Bronchial epithelial cell (primary cell): Measurements from ENCODE around the gene TM9SF1. TPM values are rescaled to one million over a fixed set of nuclear protein-coding genes. Genes with fewer than 3 reads are reported as not detected.

ENCODE experiments used
- DNase-seq: peaks from one replicate; pipeline ENCODE4 v3.0.0-alpha.2; 2010; ENCODE audit warnings: low read depth
- FAIRE-seq: peaks from 2 replicates; lab custom pipeline; 2011; peaks lifted over from hg19 to GRCh38; lab: Jason Lieb, UNC
- H3K27me3 ChIP-seq: 2 replicates; pipeline ENCODE4 v1.5.1; 2011; ENCODE audit warnings: low read length; ENCODE audit not compliant: control insufficient read depth, insufficient read depth
- H3K36me3 ChIP-seq: 2 replicates; pipeline ENCODE4 v1.5.1; 2011; ENCODE audit warnings: low read length; ENCODE audit not compliant: control insufficient read depth, insufficient read depth
- H3K4me3 ChIP-seq: 2 replicates; pipeline ENCODE4 v1.5.1; 2011; ENCODE audit warnings: mild to moderate bottlenecking, low read depth, low read length, control low read depth
- total RNA-seq: library from RNA; depleted of rRNA; stranded (reverse); fragments of >200 nt; gene quantifications from 2 replicates; pipeline ENCODE4 v1.2.1, GENCODE V29; 2014
- TF ChIP-seq, protein P1 (sequence below): IDR thresholded peaks from 2 replicates; pipeline ENCODE4 v1.5.1; 2011; ENCODE audit warnings: mild to moderate bottlenecking, moderate library complexity, low read length, control low read depth, inconsistent platforms; ENCODE audit not compliant: insufficient read depth, severe bottlenecking

TM9SF1 gene
- total RNA-seq, 1 donor from 2014 or later = 67.9 TPM

DNA sequence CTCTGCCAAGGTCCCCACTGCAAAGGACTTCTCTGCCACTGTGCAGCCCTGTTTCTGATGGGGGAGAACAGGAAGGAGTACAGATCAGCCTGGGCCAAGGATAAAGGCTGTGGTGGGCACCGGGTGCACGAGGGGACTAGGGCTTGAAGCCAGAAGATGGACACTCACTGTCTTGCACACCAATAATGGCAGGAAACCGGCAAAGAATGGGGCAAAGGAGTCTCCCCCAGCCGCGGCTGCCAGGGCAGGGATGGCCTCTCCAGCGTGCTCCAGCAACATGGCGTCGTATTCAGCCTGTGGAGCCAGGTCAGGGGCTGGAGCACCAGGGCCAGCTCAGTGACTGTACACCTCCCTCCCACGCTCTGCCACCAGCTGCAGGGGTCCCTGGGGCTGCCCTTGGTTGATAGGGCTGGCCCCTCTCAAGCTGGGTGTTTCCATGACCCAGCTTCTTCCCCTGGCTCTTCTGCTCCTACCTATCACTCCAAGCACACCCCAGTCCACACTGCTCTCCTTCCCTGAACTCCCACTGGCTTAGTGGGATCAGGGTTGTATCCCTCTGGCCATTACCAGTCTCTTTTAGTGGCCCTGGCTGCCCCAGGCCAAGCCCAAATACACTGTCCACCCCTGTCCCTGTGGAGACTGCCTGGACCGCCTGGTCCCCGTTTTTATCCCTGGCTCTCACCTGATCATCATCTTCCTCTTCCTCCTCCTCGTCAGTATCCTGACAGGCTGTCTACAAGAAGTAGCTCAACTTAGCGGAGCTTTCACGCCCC, 12.9 kb downstream of the TM9SF1 start:
- Histone ChIP-seq H3K4me3 (no peak overlapping the region), H3K27me3 (no peaks in the 10 kb centered on the region), H3K36me3 (peaks cover 44% of the 10 kb centered on the region)
- FAIRE-seq (no peak), DNase-seq (no peak)
- TF ChIP-seq, protein P1, sequence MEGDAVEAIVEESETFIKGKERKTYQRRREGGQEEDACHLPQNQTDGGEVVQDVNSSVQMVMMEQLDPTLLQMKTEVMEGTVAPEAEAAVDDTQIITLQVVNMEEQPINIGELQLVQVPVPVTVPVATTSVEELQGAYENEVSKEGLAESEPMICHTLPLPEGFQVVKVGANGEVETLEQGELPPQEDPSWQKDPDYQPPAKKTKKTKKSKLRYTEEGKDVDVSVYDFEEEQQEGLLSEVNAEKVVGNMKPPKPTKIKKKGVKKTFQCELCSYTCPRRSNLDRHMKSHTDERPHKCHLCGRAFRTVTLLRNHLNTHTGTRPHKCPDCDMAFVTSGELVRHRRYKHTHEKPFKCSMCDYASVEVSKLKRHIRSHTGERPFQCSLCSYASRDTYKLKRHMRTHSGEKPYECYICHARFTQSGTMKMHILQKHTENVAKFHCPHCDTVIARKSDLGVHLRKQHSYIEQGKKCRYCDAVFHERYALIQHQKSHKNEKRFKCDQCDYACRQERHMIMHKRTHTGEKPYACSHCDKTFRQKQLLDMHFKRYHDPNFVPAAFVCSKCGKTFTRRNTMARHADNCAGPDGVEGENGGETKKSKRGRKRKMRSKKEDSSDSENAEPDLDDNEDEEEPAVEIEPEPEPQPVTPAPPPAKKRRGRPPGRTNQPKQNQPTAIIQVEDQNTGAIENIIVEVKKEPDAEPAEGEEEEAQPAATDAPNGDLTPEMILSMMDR = no peak

DNA sequence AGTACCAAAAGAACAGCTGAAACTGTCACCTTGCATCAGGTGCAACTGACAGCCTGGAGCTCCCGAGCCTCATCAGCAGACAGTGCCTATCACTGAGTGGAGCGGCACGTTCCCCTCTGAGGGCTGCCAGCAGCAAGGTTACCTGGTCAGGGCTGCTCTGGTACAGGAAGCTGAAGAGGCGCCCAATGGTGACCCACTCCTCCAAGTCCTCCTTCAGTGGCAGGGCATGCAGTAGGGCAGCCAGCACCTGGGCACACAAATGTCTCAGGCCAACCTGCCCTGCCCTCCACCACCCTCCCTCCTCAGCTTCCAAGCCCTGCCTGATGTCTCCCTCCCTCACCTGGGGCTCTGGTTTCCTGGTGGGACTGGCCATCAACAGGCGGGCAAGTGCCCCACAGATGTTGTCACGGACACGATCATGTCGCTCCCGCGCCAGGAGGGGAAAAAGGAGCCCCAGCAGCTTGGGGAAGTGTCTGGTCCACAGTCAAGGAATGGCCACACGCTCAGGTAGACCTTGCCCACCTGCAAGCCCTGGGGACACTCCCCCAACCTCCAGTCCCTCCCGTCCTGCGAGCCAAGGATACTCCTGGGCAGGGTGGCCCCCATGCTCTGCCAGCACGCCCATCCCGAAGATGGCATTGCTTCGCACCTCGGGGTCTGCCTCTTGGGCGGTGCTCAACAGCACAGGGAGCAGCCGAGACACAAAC, 13.7 kb downstream of the TM9SF1 start:
- H3K4me3 ChIP-seq = no peak overlapping the region
- TF ChIP-seq, protein P1 = no peak
- DNase-seq = no peak
- peaks cover 41% of the 10 kb centered on the region for H3K36me3 ChIP-seq
- no peaks in the 10 kb centered on the region for H3K27me3 ChIP-seq
- FAIRE-seq = no peak

DNA sequence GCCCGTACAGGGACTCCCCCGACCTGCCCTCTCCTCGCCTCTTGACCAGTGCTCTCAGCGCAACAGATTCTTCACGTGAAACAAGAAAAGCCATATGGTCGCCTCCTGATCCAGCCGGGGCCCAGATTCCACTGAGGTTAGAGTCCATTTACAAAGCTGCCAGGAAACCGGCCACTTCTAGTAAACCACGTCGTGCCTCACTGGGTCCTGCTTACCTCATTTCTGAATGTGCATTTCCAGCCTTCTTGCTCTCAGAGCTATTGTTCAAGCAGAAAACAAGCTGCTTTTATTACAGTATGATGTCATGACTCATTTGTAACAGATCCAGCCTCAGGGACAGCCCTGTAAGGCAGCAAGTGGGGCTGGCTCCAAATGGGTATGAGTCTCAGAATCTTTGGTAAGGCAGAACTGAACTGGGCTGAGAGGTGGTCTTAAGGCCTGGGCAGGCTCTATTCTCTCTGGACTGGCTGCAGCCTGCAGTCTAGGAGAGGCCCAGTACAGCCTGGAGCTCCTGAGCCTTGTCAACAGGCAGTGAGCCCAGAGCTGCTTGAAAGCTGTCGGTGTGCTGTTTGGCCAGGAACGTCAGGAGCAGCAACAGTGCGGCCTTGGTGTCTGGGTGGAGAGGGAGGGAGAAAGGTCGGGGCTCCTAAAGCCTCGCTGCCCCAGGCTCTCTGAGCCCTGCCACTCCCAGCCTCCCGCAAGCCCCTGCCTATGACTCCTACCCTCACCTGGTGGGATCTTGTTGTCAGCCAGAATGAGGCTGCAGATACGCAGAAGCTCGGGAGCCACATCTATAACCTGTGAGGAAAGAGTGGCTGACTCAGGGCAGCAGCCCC, 15.1 kb downstream of the TM9SF1 start:
- DNase-seq (peak; percentile 30), FAIRE-seq (no peak)
- TF ChIP-seq, protein P1 = no peak
- peaks cover 34% of the 10 kb centered on the region for H3K36me3 ChIP-seq
- no peaks in the 10 kb centered on the region for H3K27me3 ChIP-seq
- H3K4me3 ChIP-seq = no peak overlapping the region

GRCh38 chr14:24179294-24179960, 15.8 kb downstream of the TM9SF1 start:
- Histone ChIP-seq H3K36me3 (peaks cover 27% of the 10 kb centered on the region), H3K4me3 (no peak overlapping the region), H3K27me3 (no peaks in the 10 kb centered on the region)
- FAIRE-seq (no peak), DNase-seq (no peak)
- TF ChIP-seq, protein P1 = no peak

DNA sequence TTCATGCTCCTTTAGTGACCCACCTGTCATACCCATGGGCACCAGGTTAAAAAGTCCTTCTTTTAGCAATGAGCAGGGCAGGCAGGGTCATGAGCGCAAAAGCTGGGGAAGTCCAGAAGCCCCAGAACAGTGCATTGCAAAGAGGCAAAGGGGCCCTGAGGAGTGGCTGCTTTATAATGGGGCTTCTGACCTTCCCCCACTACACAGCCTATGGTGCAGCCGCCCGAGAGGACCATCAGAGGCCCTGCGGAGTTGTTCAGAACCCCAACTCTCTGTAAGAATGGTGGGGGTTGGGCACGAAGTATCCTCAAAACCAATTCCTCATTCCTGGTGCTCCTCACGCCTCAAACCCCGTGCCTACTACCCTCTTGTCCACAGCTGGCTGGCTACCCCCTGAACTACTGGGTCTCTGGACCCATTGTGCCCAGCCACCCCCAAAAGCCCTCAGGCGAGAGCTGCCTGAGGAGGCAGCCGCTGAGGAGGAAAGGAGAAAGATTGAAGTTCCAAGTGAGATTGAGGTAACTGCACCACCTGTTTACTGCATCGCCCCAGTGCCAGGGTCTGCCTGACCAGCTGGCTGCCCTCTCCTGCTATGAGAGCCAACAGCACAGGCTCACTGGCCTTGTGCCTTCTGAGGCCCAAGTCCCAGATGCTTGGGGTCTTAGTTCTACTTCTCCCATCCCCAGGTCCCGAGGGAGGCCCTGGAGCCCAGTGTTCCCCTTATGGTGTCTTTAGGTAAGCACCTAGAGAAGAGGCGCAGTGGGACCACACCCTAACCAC, 16.7 kb downstream of the TM9SF1 start:
- no peaks in the 10 kb centered on the region for H3K27me3 ChIP-seq
- TF ChIP-seq, protein P1 = no peak
- DNase-seq (no peak), FAIRE-seq (no peak)
- peaks cover 20% of the 10 kb centered on the region for H3K36me3 ChIP-seq
- no peak overlapping the region for H3K4me3 ChIP-seq
